HUDEP-2 (cell line): Measurements from ENCODE around the gene S100A9.

ENCODE experiments used
- DNase-seq, 76 experiments: peaks; one replicate each; lab custom pipeline; 2025; ENCODE audit not compliant: unreplicated experiment in 76 of 76; lab: John Stamatoyannopoulos, UW

S100A9 gene

DNA sequence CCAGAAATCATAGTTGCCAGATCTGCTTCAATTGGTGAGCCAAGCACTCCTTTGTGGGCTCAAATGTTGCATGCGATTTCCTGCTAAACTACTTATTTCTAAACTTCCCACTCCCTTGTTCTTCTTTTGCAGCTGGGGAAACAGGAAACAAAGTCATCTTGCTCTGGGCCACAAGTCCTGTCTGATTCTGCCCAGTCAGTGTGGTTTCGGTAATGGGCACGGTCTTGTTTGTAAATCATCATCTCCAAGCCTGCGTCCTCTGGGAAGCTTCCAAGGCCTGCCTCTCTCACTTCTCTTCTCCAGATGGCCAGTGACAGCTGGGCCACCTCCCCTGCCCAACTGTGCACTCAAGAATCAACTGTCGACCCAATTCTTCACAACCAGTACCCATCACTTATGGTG lies 28.8 kb downstream of the S100A9 start:
- no peak for DNase-seq

DNA sequence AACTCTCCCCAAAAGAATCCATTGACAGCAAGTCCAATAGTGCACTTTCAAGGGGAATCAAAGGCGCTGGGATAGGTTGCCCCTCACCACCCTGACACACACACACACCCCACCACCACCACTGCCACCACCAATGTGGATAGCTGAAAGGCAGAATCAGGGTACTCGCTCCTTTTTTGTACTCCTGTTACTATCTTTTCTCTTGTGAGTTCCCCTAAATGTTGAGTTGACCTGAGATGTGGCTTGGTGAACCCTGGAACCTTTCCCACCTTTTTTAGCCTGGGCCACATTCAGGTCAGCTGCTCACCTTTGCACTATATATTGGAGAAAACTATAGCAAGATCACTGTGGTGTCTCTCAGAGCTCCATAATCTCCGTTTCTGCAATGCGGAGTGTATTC lies 29.3 kb downstream of the S100A9 start:
- no peak for DNase-seq

DNA sequence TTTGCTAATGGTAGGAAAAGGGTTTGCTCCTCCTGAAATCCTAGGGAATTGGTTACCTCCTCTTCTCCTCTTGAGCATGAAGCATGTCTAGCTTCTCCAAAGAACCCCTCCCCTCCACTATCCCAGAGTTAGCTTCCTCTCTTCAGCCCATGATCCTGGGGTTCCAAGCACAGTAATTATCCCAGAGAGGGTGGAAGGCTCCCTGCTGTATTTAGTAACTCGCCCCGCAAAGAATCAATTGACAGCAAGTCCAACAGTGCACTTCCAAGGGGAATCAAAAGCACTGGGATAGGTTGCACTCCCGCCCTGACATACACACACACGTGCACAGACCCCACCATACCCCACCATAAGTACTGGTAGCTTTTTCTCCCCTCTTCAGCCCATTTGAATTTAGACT lies 30.1 kb downstream of the S100A9 start:
- DNase-seq = no peak

DNA sequence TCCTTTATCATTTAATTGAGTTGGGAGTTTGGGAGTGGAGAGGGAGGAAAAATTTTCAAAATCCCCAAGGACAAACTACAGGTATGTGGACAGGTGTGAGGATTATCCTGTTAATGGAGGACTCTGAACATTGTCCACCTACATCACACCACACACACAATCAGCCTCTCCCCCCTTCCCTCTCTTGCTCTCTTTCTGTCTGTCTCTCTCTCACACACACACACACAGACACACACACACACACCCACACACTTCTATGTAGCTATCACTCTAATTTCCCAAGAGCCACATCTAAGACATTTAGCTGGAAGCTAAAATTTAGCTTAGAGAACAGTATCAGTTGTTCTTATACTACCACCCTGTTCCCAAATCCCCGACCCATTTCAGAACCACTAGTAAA lies 31.7 kb downstream of the S100A9 start:
- DNase-seq = no peak

DNA sequence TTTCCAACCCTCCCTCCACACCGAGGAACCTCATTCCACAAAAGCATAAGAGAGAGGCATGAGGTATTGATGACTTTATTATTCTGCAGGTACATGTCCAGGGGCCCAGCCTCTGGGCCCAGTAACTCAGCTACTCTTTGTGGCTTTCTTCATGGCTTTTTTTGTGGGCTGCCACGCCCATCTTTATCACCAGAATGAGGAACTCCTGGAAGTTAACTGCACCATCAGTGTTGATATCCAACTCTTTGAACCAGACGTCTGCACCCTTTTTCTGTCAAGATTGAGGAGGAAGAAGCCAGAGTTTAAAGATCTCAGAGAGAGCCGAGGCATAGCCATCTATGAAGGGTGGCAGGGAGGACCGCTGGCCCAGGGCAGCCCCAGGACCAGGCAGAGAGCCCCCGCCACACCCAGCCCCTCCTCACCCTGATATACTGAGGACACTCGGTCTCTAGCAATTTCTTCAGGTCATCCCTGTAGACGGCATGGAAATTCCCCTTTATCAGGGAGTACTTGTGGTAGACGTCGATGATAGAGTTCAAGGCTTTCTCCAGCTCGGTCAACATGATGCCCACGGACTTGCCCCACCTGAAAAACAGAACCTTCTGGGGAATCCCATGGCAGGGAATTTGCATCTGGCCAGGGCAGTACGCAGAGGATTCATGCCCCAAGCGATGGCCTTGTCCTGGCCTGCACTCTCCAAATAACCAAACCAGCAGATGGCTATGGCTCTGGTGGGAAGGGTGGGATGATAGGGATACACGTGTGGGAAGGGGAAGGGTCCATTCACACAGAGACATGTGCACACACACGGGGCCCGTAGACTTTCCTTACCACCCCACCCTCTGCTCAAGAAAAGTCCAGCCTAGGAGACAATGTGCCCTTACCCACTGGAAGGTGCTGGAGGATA lies 32.6 kb downstream of the S100A9 start:
- DNase-seq = peak in 3 of 76 experiments; percentile 4 to 9 (median 8)

DNA sequence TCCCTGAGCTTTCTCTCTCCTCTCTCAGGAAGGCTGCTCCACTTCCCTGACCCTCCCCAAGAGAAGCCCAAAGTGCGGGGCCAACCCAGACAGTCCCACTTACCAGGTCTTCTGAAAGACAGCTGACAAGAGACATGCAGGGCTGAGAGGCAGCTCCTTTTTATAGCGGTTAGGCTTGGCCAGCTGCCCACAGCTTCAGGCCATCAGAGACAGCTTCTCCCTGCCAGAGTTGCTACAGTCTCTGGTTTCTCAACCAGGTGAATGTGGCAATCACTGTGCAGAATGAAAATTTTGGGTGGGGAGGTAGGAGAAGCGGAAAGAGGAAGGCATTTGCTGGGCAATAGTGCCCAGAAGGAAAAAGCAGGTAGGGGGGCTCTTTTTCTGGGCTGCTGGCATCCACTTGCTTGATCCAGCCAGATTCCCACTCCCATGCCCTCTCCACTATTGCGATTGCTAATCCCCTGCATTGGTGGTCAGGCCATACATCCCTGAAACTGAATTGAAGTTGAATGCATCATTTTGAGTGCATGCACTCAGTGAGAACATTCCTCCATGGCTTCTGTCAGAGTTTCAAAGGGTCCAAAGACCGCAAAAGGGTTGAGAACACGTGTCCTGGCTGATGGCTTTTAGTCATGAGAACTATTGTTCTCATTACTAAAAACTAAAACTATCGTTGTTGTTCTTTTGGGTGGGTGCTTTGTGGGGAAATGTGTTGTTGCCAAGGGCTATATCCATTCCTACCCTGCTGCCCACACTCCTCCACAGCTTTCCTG lies 33.5 kb downstream of the S100A9 start, which contains the start of gene S100A8:
S100A8 (minus strand) TSS at position 136 of the 773 bp plus-strand sequence. CDS start 538 bp downstream, outside the sequence.
- DNase-seq = peak in 7 of 76 experiments; percentile 7 to 27 (median 13)

DNA sequence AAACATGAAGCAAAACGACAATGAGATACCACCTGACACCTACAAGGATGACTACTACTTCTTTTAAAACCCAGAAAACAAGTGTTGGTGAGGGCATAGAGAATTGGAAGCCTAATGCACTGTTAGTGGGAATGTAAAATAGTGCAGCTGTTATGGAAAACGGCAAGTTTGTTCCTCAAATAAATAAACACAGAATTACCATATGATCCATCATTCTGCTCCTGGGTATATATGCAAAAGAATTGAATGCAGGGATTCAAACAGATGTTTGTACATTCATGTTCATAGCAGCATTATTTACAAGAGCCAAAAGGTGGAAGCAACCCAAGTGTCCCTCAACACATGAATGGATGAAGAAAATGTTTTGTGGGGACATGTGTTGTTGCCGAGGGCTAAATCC lies 34.6 kb downstream of the S100A9 start:
- DNase-seq = no peak

DNA sequence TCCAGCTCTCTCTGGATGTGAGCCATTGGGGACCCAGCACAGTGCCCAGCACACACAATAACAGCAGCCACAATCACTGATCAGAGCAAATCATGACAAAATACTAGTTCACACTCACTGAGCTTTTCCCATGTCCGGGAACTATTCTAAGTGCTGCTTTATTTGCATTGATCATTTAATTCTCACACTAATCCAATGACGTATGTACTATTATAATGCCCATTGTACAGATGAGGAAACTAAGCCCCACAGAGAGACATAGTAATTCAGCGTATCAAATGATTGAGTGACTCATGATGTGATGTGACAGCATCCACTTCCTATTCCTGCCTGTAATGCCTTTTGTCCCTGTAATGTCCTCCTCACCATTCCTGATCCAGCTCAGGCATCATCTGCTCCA lies 35.2 kb downstream of the S100A9 start:
- no peak for DNase-seq

DNA sequence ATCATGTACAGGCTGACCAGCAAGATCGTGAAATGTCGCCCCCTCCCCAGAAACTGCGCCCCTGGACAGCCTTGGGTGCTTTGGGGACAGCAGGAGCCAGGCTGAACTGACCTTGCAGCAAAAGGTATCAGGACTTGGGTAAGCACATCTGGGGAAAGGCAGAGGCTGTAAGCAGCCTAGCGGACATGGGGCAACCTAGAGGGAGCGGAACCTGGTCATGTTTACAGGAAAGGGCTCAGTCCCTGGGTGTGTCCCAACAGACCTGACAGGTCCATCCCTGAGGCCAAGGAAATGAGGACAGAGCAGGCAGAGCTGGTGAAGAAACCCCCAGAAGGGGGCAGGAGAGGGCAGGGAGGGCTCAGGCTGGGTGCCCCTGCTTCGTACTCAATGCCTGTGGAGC lies 36.3 kb downstream of the S100A9 start:
- peak in 1 of 76 experiments; percentile 1 for DNase-seq

DNA sequence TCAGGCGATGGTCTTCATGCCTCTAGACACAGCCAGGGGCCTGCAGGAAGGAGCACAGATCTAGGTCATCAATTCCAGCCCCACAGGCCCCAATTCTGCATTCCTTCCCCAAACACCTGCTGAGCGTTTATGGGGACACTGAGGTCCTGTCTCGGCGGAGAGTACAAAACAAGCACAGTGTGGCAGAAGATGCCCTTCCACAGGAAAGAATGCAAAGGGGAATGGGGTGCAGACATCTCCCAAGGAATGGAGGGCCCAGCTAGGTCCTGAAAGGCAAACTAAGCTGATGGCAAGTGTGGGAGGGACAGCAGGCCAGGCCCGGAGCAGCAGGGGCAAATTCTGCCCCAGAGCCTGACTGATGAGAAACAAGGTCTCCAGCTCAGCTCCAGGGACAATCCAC lies 36.7 kb downstream of the S100A9 start:
- DNase-seq = no peak

DNA sequence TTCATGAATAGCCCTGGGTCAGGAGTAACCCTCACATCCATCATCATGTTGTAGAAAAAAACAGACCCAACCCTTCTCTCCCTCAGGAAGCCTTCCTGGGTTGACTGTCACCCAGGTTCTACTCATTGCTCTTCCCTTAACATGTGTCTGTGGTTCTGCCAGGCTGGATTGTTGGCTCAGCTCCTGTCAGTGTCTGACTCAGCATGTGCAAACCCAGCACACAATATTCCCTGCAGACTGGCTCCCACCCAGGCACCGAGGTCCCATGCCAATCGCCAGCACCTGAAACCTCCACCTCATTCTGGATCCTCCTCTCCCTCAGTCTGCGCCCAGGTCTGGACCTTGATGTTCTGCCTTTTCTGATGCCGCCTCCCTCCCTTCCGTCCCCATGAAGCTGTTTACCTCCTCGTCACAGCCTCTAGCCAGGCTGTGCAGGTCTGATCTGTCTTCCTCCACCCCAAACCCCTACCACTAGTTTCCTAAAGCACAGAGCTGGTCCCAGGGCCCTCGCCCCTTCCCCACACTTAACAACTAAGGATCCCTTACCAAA lies 37.6 kb downstream of the S100A9 start:
- DNase-seq = no peak

DNA sequence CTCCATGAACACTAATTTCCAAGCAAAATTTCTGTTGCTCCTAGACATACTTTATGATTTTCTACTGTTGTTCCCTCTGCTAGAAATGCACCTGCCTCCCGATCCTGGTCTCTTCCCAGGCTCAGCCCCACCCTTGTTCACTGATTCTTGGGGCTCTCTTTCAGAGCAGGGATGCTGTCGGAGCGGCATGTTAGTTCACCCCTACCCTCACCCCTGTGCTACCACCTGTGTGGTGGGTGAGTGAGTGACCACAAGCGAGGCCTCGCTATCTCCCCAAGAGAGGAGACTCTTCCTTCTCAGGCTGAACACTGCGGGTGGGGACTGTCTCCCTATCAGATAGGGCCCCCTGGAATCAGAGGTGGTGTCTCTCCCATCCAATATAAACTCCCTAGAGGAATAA lies 38.1 kb downstream of the S100A9 start:
- no peak for DNase-seq

DNA sequence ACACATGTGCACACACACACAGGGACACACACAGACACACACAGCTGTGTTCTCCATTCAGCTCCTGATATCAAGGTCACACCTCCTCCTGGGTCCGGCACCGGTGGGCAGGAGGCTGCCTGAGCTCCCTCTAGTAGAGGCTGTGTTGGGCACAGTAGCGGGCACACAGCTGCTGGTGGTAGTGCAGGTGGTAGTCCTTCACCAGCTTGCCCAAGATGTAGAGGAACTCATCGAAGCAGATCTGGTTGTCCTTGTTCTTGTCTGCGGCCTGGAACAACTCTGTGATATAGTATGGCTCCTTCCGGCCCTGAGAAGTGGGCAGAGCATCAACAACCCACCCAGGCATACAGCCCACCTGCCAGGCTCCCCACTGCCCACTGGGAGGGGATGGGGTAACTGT lies 38.8 kb downstream of the S100A9 start:
- DNase-seq = no peak

DNA sequence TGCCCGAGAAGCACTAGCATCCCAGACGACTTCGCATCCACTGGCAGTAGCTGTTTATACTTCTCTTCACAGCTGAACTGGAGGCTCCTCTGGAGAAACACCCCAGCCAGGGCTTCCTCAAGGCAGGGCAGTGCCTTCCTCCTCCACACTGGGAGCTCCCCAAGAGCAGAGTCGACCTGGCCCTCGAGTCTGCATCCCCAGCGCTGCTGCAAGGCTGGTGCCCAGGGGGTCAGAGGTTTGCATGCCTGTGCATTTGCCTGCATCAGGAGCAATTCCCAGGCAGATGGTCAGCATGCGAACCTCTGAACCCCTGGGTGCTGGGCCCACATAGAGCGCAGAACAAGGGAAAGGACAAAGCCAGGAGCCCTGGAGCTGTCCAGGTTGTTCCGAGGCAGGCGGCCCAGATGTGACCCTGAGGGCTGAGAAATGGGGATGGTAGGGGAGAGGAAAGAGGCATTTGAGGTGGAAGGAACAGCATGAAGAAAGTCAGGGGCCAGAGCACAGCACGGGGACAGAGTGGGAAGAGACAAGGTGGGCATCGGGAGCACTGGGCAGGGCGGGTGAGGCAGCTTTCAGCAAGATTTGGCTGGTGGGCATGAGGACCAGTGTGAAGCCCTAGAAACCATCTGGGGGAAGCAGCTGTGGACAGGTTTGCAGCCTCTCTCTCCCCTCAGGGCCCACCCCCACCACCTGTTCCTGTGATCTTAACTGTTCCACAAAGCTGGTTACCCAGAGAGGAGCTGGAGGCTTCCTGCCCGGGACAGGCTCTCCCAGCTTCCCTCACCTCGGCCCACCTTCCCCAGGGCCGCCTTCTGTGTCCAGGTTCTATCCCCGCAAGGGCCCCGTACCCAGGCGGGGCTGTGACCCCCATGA lies 39.6 kb downstream of the S100A9 start:
- no peak for DNase-seq

DNA sequence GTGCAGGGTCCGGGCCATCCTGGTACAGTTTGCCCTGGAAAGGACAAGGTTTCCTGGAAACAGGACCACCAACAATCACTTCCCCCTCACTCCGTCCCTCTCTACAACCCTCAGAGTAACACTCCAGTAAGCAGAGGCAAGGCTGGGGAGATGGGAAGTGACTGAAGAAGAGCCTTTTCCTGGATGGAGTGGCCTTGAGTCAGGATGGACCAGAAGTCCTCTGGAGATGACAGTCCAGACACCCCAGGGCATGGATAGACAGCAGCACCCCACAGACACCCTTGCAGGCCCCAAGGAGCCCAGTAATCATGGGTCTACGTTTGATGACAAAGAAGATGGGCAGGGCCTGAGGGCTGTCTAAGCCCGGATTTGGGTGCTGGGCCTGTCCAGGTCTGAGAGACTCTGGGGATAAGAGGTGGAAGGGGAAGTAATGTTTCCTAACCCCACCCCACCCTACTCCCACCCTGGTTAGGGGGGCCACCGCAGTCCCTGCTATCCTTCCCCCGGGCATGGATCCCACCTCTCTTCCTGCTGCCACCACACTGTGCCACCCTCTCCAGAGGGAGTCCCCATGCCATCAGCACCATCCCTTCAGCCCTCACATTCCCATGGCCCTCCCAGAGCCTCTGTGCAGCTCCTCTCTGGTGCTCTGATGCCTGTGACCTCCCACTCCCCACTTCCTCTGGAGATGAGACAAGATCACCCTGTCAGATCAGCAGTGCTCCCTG lies 40.4 kb downstream of the S100A9 start:
- DNase-seq = no peak

DNA sequence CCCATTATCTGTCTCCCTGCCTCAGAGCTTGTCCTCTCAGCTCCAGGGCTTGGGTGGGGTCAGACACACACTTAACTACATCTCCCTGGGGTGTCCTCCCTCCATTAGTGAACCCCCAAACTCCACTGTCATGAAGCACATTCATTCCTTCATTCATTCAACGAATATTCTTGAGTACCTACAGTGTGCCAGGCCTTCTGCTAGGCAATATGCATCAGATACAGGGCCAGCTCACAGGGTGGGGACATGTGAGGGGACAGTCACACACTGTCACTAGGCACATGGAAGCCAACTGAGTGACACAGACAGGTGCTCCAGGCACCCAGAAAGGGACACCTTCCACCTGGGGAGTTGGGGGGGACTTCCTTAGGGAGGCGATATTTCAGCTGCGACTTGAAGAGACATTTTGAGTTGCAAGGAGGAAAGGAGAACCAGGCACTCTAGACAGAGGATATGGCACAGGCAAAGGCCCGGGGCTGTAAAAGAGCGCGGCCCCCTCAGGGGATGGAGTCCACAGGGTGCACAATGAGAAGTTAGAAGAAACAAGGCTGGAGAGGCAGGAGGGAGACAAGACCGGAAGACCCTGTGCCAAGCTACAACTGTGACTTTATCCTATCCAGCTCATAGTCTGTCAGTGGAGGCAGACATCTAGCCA lies 41.9 kb downstream of the S100A9 start:
- no peak for DNase-seq

DNA sequence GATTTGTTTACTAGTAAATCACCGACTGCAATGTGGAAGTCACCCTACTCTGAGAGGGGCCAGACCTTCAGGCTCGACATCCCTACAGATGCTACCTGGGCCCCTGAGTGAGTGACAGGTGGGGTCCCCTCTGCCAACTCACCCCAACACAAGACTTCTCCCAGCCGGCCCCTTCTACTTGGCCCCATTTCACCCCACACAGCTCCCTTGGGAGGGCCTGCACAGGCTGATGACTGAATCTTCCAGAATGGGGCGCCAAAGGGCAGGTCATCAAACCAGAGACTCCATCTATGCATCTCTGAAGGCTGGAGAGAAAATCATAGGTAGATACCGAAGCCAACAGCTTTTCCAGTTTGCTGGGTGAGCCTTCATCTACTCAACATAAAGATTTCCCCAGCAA lies 42.6 kb downstream of the S100A9 start:
- DNase-seq = peak in 7 of 76 experiments; percentile 0 to 42 (median 11)

DNA sequence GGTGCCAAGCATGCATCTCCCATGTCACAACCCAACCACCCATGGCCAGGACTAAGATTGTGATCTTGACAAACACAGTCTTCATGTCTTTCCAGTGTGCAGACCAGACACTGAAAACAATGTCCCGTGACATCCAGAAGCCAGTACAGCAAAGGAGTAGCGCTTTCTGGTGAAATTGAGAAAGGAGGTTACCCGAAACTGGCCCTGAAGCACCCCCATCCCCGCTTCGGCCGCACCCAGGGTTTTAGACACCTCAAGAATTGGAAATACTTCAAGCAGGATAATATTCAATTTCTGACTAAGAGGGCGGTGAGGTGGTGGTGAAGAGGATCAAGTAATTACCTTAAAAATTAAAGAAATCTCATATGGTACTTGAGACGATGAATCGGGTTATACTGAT lies 43.8 kb downstream of the S100A9 start:
- DNase-seq = no peak

DNA sequence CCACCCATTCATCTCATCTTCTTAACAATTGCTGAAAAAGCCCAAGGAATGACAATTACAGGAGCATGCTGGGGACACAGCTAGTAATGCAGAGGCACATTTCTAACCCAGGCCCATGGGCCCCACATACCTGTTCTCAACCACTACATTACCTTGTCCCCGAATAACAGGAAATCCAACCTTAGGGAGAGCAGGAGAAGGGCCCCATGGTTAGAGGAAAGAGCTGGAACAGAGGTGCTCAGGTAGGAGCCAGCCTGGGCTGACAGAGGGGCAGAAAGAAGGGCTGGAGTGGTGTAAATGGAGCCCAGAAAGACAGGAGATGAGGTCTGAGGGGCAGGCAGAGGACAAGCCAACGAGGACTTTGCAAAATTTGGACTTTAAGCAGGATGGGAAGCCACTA lies 44.6 kb downstream of the S100A9 start:
- DNase-seq = no peak
